ENCODE data around the gene FOXN3. TPM values are rescaled to one million over a fixed set of nuclear protein-coding genes. Genes with fewer than 3 reads are reported as not detected.

The FOXN3 gene
- total RNA-seq, 2 donors from 2014 or later, result 46.8 to 72.6 TPM

GRCh38 chr14:89442280-89442679 is 25.2 kb upstream of the FOXN3 start:
- no peak overlapping the region for H3K27ac ChIP-seq
- DNase-seq, result no peak
- H3K27me3 ChIP-seq, result no peaks in the 10 kb centered on the region
- H3K36me3 ChIP-seq, result no peaks in the 10 kb centered on the region
- no peak overlapping the region for H3K4me3 ChIP-seq
- intact Hi-C loops (cut with DNase I), result no loop called here
- no peak for TF ChIP-seq CTCF (IDR thresholded peaks at IDR 0.05)
- H3K4me1 ChIP-seq, result peaks cover 4% of the 10 kb centered on the region
- no peak overlapping the region for H3K9ac ChIP-seq (ENCODE audit: low read depth in 2 of 2, low read length in 2 of 2)
- no peaks in the 10 kb centered on the region for H3K9me3 ChIP-seq

- peaks cover 4% of the 10 kb centered on the region for H3K4me1 ChIP-seq
- H3K9ac ChIP-seq (ENCODE audit: low read depth in 2 of 2, low read length in 2 of 2), result no peak overlapping the region
- H3K27ac ChIP-seq, result no peak overlapping the region
- H3K9me3 ChIP-seq, result no peaks in the 10 kb centered on the region
- TF ChIP-seq CTCF (IDR thresholded peaks at IDR 0.05), result no peak
- intact Hi-C loops (cut with DNase I), result no loop called here
- H3K36me3 ChIP-seq, result no peaks in the 10 kb centered on the region
- H3K4me3 ChIP-seq, result no peak overlapping the region
- no peaks in the 10 kb centered on the region for H3K27me3 ChIP-seq
- no peak for DNase-seq
Observed at GRCh38 chr14:89440986-89441909, 24.2 kb upstream of the FOXN3 start.

- TF ChIP-seq CTCF (IDR thresholded peaks at IDR 0.05), result no peak
- intact Hi-C loops (cut with DNase I), result no loop called here
- Histone ChIP-seq H3K27ac (no peak overlapping the region), H3K4me3 (no peak overlapping the region), H3K27me3 (no peaks in the 10 kb centered on the region), H3K9ac (ENCODE audit: low read depth in 2 of 2, low read length in 2 of 2) (no peak overlapping the region), H3K36me3 (no peaks in the 10 kb centered on the region), H3K9me3 (no peaks in the 10 kb centered on the region), H3K4me1 (no peaks in the 10 kb centered on the region)
- DNase-seq, result no peak
Observed at GRCh38 chr14:89435892-89436656, 19.0 kb upstream of the FOXN3 start.

GRCh38 chr14:89435492-89435891 is 18.5 kb upstream of the FOXN3 start:
- H3K27me3 ChIP-seq, result no peaks in the 10 kb centered on the region
- no peak for TF ChIP-seq CTCF (IDR thresholded peaks at IDR 0.05)
- no peak overlapping the region for H3K4me3 ChIP-seq
- H3K27ac ChIP-seq, result no peak overlapping the region
- no peaks in the 10 kb centered on the region for H3K9me3 ChIP-seq
- intact Hi-C loops (cut with DNase I), result no loop called here
- H3K4me1 ChIP-seq, result no peaks in the 10 kb centered on the region
- no peak for DNase-seq
- H3K36me3 ChIP-seq, result no peaks in the 10 kb centered on the region
- H3K9ac ChIP-seq (ENCODE audit: low read depth in 2 of 2, low read length in 2 of 2), result no peak overlapping the region

GRCh38 chr14:89432226-89432625 is 15.2 kb upstream of the FOXN3 start:
- no peak overlapping the region for H3K4me3 ChIP-seq
- no peak overlapping the region for H3K9ac ChIP-seq (ENCODE audit: low read depth in 2 of 2, low read length in 2 of 2)
- intact Hi-C loops (cut with DNase I), result no loop called here
- DNase-seq, result no peak
- no peak overlapping the region for H3K27ac ChIP-seq
- peaks cover 6% of the 10 kb centered on the region for H3K4me1 ChIP-seq
- no peaks in the 10 kb centered on the region for H3K9me3 ChIP-seq
- no peak for TF ChIP-seq CTCF (IDR thresholded peaks at IDR 0.05)
- H3K27me3 ChIP-seq, result no peaks in the 10 kb centered on the region
- no peaks in the 10 kb centered on the region for H3K36me3 ChIP-seq

Data from colonic mucosa (tissue), 4 donors.